Spleen (tissue), 11 donors: ENCODE results near the gene SLC16A13. TPM values are rescaled to one million over a fixed set of nuclear protein-coding genes. Genes with fewer than 3 reads are reported as not detected.

Experiments used
- DNase-seq: peaks from one replicate; pipeline ENCODE4 v3.0.0-alpha.2; 2020
- H3K27ac ChIP-seq, 8 donors: fragments of 200-600 bp; sonication (generic) in 7 of 8; 1 replicate in 4 of 8; 2 replicates in 4 of 8; pipeline versions ENCODE4 v1.5.0 to v1.8.0; 2016 to 2021; ENCODE audit warnings: inconsistent platforms in 4 of 8, mild to moderate bottlenecking in 4 of 8, moderate library complexity in 1 of 8
- H3K27me3 ChIP-seq, 7 donors: fragments of 200-600 bp; sonication (generic) in 6 of 7; replicated peaks in 1 of 7; 1 replicate in 4 of 7; 2 replicates in 3 of 7; pipeline versions ENCODE4 v1.5.0 to v1.8.0; 2016 to 2021; ENCODE audit warnings: inconsistent platforms in 3 of 7, mild to moderate bottlenecking in 1 of 7
- H3K36me3 ChIP-seq, 6 donors: fragments of 200-600 bp; sonication (generic) in 5 of 6; 1 replicate in 4 of 6; 2 replicates in 2 of 6; pipeline versions ENCODE4 v1.5.0 to v1.8.0; 2016 to 2021; ENCODE audit warnings: inconsistent platforms in 2 of 6
- H3K4me1 ChIP-seq, 6 donors: fragments of 200-600 bp; sonication (generic) in 5 of 6; 1 replicate in 3 of 6; 2 replicates in 3 of 6; pipeline versions ENCODE4 v1.5.0 to v1.8.0; 2016 to 2021; ENCODE audit warnings: inconsistent platforms in 3 of 6
- H3K4me3 ChIP-seq, 8 donors: fragments of 200-600 bp; sonication (generic) in 7 of 8; 1 replicate in 4 of 8; 2 replicates in 4 of 8; pipeline versions ENCODE4 v1.5.0 to v1.8.0; 2016 to 2021; ENCODE audit warnings: inconsistent platforms in 4 of 8, mild to moderate bottlenecking in 4 of 8, moderate library complexity in 2 of 8
- H3K9me3 ChIP-seq, 8 donors: fragments of 200-600 bp; sonication (generic) in 7 of 8; 1 replicate in 4 of 8; 2 replicates in 4 of 8; pipeline versions ENCODE4 v1.5.0 to v1.8.0; 2016 to 2021; ENCODE audit warnings: inconsistent platforms in 4 of 8
- POLR2A ChIP-seq, 3 donors: fragments of 450-650 bp; IDR thresholded peaks; one replicate each; pipeline ENCODE4 v1.5.1; 2017; ENCODE audit warnings: antibody characterized with exemption in 3 of 3, mild to moderate bottlenecking in 1 of 3
- POLR2AphosphoS5 ChIP-seq, 3 donors: sonication (generic); formaldehyde crosslinking; IDR thresholded peaks; one replicate each; pipeline ENCODE4 v1.5.1; 2017; ENCODE audit warnings: antibody characterized with exemption in 3 of 3
- WGBS, 5 donors: extraction: QIAGEN DNeasy Blood & Tissue Kit in 3 of 5; methylation state at CpG; one replicate each; pipeline versions ENCODE4 v1.1.5 to v1.1.7; 2013 to 2018; 5-methylcytosine and 5-hydroxymethylcytosine counted together
- intact Hi-C: fragments of 100-400 bp; cut with DNase I; formaldehyde crosslinking; loops from one replicate; pipeline ENCODE4 v1.15.0; 2023; ENCODE audit warnings: low total_unique reads
- polyA plus RNA-seq, 3 donors: library from polyadenylated mRNA; stranded (reverse); fragments of 200-250 nt; gene quantifications; one replicate each; pipeline ENCODE4 v1.2.1, GENCODE V29; 2013
- total RNA-seq, 7 donors: library from RNA; depleted of rRNA in 3 of 7; stranded (reverse); fragments of >200 nt in 3 of 7; fragmentation: NEBNext Ultra II Directional in 4 of 7; extraction: Animal tissue kit (Norgen Biotek cat#: 25700) in 4 of 7; gene quantifications; one replicate each; pipeline versions ENCODE4 v1.1.0 to v1.2.1, GENCODE V29; 2016 to 2021
- TF ChIP-seq, protein P1 (sequence below), 11 experiments: fragments of 200-600 bp in 7 of 11; fragments of 450-650 bp in 4 of 11; sonication (generic) in 4 of 11; IDR thresholded peaks in 8 of 11; conservative IDR thresholded peaks in 3 of 11; 1 replicate in 7 of 11; 2 replicates in 4 of 11; pipeline versions ENCODE4 v1.4.0 to v1.8.0; 2016 to 2021; ENCODE audit warnings: antibody characterized with exemption in 11 of 11, inconsistent platforms in 4 of 11, mild to moderate bottlenecking in 1 of 11
- donor health status: healthy with polysubstance abuse.
- donor health status: DM: no; HTN: no; CAD: no; lungs with moderate emphysema.
- donor health status: DM: no; HTN: no; CAD: no.
- donor health status: Bipolar disorder and iron deficiency.
- donor health status: healthy.
- donor health status: DM: no; HTN: no; CAD: no.
- donor health status: DM: yes; HTN: yes; CAD: no.

Gene SLC16A13
- total and polyA plus RNA-seq, 10 donors = 1.7 to 15.3 (median 6.1) TPM

DNA sequence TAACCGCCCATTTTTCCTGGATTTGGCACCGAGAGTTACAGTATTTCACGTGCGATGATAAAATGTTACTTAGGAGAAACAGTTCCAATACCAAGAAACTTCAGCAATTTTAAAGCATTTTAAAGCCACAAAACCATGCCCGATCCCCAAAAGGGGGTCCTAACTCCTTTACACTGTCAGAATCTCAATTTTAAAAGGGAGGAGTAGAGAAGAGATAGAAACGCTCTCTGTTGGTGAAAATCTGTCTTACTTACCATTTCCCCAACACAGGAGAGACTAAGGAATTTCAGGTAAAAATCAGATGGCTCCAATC is 23.9 kb upstream of the SLC16A13 start:
- peaks cover 31 to 87% (median 72%) of the 10 kb centered on the region in 6 donors for H3K4me1 ChIP-seq
- H3K27me3 ChIP-seq = no peaks in the 10 kb centered on the region
- TF ChIP-seq POLR2A (IDR thresholded peaks at IDR 0.05) = no peak
- TF ChIP-seq, protein P1, sequence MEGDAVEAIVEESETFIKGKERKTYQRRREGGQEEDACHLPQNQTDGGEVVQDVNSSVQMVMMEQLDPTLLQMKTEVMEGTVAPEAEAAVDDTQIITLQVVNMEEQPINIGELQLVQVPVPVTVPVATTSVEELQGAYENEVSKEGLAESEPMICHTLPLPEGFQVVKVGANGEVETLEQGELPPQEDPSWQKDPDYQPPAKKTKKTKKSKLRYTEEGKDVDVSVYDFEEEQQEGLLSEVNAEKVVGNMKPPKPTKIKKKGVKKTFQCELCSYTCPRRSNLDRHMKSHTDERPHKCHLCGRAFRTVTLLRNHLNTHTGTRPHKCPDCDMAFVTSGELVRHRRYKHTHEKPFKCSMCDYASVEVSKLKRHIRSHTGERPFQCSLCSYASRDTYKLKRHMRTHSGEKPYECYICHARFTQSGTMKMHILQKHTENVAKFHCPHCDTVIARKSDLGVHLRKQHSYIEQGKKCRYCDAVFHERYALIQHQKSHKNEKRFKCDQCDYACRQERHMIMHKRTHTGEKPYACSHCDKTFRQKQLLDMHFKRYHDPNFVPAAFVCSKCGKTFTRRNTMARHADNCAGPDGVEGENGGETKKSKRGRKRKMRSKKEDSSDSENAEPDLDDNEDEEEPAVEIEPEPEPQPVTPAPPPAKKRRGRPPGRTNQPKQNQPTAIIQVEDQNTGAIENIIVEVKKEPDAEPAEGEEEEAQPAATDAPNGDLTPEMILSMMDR (IDR thresholded peaks at IDR 0.05 in 8 of 11, conservative IDR thresholded peaks at IDR 0.05 in 3 of 11) = no peak
- TF ChIP-seq POLR2AphosphoS5 (IDR thresholded peaks at IDR 0.05) = no peak
- WGBS, 5 donors = 0 to 1% (median 1%) methylated on average over 6 of the region's 6 CpGs
- H3K4me3 ChIP-seq = peak overlapping the region; percentile 77 to 98 (median 93)
- H3K9me3 ChIP-seq = no peaks in the 10 kb centered on the region
- intact Hi-C loops = no loop called here
- H3K36me3 ChIP-seq = peaks cover 0 to 48% (median 6%) of the 10 kb centered on the region in 6 donors
- peak overlapping the region; percentile 95 to 100 (median 99) for H3K27ac ChIP-seq
- no peak for DNase-seq

DNA sequence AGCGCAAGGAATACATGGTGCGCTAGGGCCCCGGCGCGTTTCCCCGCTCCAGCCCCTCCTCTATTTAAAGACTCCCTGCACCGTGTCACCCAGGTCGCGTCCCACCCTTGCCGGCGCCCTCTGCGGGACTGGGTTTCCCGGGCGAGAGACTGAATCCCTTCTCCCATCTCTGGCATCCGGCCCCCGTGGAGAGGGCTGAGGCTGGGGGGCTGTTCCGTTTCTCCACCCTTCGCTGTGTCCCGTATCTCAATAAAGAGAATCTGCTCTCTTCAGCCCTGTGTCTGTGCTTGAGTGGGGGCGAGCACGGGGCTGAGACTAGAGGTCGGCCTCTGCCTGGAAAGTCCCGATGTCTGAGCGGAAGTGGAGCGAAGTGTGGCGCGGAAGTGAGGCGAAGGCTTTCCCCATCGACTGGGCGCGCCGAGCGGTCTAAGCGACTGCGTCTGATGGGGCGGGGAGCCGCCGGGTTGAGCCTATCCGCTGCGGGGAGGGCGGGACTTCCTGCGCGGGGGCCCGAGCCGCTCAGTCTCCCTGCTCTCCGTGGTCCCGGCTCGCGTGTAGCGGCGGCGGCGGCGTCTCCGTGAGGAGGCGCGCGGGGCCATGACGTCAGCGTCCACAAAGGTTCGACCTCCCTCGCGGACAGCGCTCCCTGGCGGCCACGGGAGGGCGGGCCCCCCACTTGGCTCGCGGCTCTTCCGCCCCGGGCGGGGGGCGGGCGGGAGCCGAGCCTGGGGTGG is 21.4 kb upstream of the SLC16A13 start:
- peaks cover 43 to 87% (median 72%) of the 10 kb centered on the region in 6 donors for H3K4me1 ChIP-seq
- intact Hi-C loops = no loop called here
- DNase-seq = peak; percentile 100
- TF ChIP-seq, protein P1 (IDR thresholded peaks at IDR 0.05 in 8 of 11, conservative IDR thresholded peaks at IDR 0.05 in 3 of 11) = peak; percentile 75 to 99 (median 96)
- peak; percentile 97 to 98 (median 98) for TF ChIP-seq POLR2AphosphoS5 (IDR thresholded peaks at IDR 0.05)
- peak; percentile 23 to 82 (median 58) for TF ChIP-seq POLR2A (IDR thresholded peaks at IDR 0.05)
- peak overlapping the region; percentile 95 to 100 (median 99) for H3K27ac ChIP-seq
- H3K27me3 ChIP-seq = no peaks in the 10 kb centered on the region
- WGBS, 5 donors = 1 to 2% (median 1%) methylated on average over 44 to 75 of the region's 75 CpGs
- H3K36me3 ChIP-seq = peaks cover 0 to 32% (median 3%) of the 10 kb centered on the region in 6 donors
- H3K9me3 ChIP-seq = no peaks in the 10 kb centered on the region
- H3K4me3 ChIP-seq = peak overlapping the region; percentile 77 to 98 (median 93)

DNA sequence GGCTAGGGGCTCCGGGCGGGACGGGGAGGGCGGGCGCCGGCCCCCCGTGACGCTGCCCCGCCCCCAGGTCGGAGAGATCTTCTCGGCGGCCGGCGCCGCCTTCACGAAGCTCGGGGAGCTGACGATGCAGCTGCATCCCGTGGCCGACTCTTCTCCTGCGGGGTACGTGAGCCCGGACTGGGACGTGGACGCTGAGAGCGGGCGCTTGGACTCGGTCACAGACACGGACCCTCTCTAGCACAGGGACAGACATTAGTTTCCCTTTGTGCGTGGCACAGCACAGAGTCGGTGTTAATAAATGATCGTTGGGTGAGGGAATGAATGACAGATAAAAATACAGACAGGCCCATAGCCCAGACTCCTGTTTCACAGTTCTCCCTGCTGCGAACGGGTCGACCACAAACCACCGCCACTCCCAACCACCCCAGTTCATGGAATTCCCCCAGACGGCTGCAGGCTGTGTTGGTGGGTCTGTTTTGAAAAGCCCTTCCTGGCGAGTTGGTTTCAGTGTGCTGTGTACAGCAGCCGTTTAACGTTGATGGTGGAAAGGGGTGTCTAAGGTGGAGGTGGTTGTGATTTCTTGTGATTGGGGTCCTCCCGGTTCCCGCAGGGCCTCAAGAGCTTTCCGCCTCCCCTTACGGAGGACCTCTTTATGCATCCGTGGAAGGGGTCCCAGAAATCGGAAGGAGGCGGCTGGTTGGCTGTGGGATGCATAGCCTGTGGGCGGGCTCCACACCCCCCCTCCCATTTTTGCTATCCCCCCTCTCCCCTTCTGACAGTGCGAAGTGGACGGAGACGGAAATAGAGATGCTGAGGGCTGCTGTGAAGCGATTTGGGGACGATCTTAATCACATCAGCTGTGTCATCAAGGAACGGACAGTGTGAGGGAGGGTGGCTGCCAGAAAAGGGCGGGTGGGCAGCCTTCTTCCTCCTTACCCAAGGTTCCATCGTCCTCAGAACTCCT is 20.5 kb upstream of the SLC16A13 start:
- Histone ChIP-seq H3K27me3 (no peaks in the 10 kb centered on the region), H3K36me3 (peaks cover 0 to 24% (median 0%) of the 10 kb centered on the region in 6 donors), H3K4me1 (peaks cover 37 to 87% (median 69%) of the 10 kb centered on the region in 6 donors), H3K9me3 (no peaks in the 10 kb centered on the region), H3K4me3 (peak overlapping the region; percentile 8 to 98 (median 93)), H3K27ac (peak overlapping the region; percentile 95 to 100 (median 99))
- intact Hi-C loops = no loop called here
- TF ChIP-seq, protein P1 (IDR thresholded peaks at IDR 0.05 in 8 of 11, conservative IDR thresholded peaks at IDR 0.05 in 3 of 11) = peak in 4 of 11 experiments; percentile 1 to 57 (median 22)
- TF ChIP-seq POLR2A (IDR thresholded peaks at IDR 0.05) (peak in 1 of 3 donors; percentile 79), POLR2AphosphoS5 (IDR thresholded peaks at IDR 0.05) (peak; percentile 66 to 91 (median 87))
- DNase-seq = peak; percentile 85
- 1 to 6% (median 2%) methylated on average over 33 to 56 of the region's 56 CpGs for WGBS, 5 donors
